Esophagus squamous epithelium (tissue), 4 donors: Measurements from ENCODE around the gene SGO1.

ENCODE experiments used
- POLR2A ChIP-seq, 4 donors: fragments of 450-650 bp; IDR thresholded peaks; one replicate each; pipeline ENCODE4 v1.6.1; 2017; ENCODE audit warnings: antibody characterized with exemption in 4 of 4, mild to moderate bottlenecking in 4 of 4, moderate library complexity in 3 of 4
- TF ChIP-seq, protein P1 (sequence below), 6 experiments: fragments of 450-650 bp in 4 of 6; fragments of 200-600 bp in 2 of 6; sonication (generic) in 2 of 6; IDR thresholded peaks; one replicate each; pipeline ENCODE4 v1.5.1; 2016 to 2019; ENCODE audit warnings: antibody characterized with exemption in 6 of 6, mild to moderate bottlenecking in 4 of 6, moderate library complexity in 4 of 6

DNA sequence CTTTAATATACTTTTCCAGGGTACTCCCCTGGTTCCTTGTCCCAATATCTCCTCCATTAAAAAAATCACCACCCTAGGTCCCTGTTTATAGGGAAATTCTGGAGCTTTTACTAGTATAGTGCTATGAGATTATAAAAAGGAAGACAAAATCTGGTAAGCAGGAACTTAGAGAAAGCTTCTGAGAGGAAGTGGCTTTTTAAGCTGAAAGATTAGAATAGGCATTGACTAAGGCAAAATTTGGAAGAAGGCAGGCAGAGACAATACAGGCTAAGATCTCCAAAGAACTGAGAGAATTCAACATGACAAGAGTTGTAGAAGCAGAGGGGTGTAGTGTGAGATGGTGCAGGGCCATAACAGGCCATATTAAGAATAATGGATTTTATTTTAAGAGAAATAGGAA lies 25.8 kb downstream of the SGO1 start:
- TF ChIP-seq, protein P1, sequence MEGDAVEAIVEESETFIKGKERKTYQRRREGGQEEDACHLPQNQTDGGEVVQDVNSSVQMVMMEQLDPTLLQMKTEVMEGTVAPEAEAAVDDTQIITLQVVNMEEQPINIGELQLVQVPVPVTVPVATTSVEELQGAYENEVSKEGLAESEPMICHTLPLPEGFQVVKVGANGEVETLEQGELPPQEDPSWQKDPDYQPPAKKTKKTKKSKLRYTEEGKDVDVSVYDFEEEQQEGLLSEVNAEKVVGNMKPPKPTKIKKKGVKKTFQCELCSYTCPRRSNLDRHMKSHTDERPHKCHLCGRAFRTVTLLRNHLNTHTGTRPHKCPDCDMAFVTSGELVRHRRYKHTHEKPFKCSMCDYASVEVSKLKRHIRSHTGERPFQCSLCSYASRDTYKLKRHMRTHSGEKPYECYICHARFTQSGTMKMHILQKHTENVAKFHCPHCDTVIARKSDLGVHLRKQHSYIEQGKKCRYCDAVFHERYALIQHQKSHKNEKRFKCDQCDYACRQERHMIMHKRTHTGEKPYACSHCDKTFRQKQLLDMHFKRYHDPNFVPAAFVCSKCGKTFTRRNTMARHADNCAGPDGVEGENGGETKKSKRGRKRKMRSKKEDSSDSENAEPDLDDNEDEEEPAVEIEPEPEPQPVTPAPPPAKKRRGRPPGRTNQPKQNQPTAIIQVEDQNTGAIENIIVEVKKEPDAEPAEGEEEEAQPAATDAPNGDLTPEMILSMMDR (IDR thresholded peaks at IDR 0.05) = no peak
- no peak for TF ChIP-seq POLR2A (IDR thresholded peaks at IDR 0.05)
